ENCODE results near the gene SYMPK. TPM values are rescaled to one million over a fixed set of nuclear protein-coding genes. Genes with fewer than 3 reads are reported as not detected.

The SYMPK gene
- polyA plus RNA-seq, 1 of the 3 experiments (the other 2 are of a cell fraction): 92.7 TPM

Other genes starting within 250 kb of the SYMPK start
- gene EML2, start 223.8 kb downstream of the SYMPK start, polyA plus RNA-seq (2012; rRNA removed): 10.3 and 12.4 TPM in 2 replicates
- 1.3 and 1.4 TPM in 2 replicates for gene GIPR, start 194.9 kb downstream of the SYMPK start, polyA plus RNA-seq (2012; rRNA removed)
- 1,248 and 1,471 TPM in 2 replicates for gene SNRPD2, start 171.2 kb downstream of the SYMPK start, polyA plus RNA-seq (2012; rRNA removed)
- gene QPCTL, start 170.5 kb downstream of the SYMPK start, polyA plus RNA-seq (2012; rRNA removed): 17.6 and 19.1 TPM in 2 replicates
- 2.8 and 5.6 TPM in 2 replicates for gene FBXO46, start 132.3 kb downstream of the SYMPK start, polyA plus RNA-seq (2012; rRNA removed)
- 0.03 and 0.06 TPM in 2 replicates for gene MEIOSIN, start 129.7 kb downstream of the SYMPK start, polyA plus RNA-seq (2012; rRNA removed)
- gene SIX5, start 93.9 kb downstream of the SYMPK start, polyA plus RNA-seq (2012; rRNA removed): 6.4 and 8.4 TPM in 2 replicates
- 86.4 and 92.2 TPM in 2 replicates for gene DMPK, start 80.7 kb downstream of the SYMPK start, polyA plus RNA-seq (2012; rRNA removed)
- 39.3 and 40.6 TPM in 2 replicates for gene DMWD, start 70.3 kb downstream of the SYMPK start, polyA plus RNA-seq (2012; rRNA removed)
- gene RSPH6A, start 47.8 kb downstream of the SYMPK start, polyA plus RNA-seq (2012; rRNA removed): 0.02 TPM in 1 of 2 replicates, not detected in the other
- gene FOXA3, start 1.2 kb upstream of the SYMPK start, polyA plus RNA-seq (2012; rRNA removed): 0.97 and 1.5 TPM in 2 replicates
- gene IRF2BP1, start 23.0 kb upstream of the SYMPK start, polyA plus RNA-seq (2012; rRNA removed): 11.8 and 16.8 TPM in 2 replicates
- 2.8 and 5.1 TPM in 2 replicates for gene MYPOP, start 39.5 kb upstream of the SYMPK start, polyA plus RNA-seq (2012; rRNA removed)
- gene NANOS2, start 51.6 kb upstream of the SYMPK start, polyA plus RNA-seq (2012; rRNA removed): not detected in 2 replicates
- 1.3 and 1.9 TPM in 2 replicates for gene NOVA2, start 110.7 kb upstream of the SYMPK start, polyA plus RNA-seq (2012; rRNA removed)
- gene CCDC61, start 132.3 kb upstream of the SYMPK start, polyA plus RNA-seq (2012; rRNA removed): 6.8 and 7.6 TPM in 2 replicates
- not detected in 2 replicates for gene PGLYRP1, start 159.9 kb upstream of the SYMPK start, polyA plus RNA-seq (2012; rRNA removed)
- not detected in 2 replicates for gene IGFL4, start 177.9 kb upstream of the SYMPK start, polyA plus RNA-seq (2012; rRNA removed)

Data from SK-N-SH (cell line).